Spleen (tissue), 7 donors: Measurements from ENCODE around the gene MLC1.

ENCODE experiments used
- POLR2A ChIP-seq, 3 donors: fragments of 450-650 bp; IDR thresholded peaks; one replicate each; pipeline ENCODE4 v1.5.1; 2017; ENCODE audit warnings: antibody characterized with exemption in 3 of 3, mild to moderate bottlenecking in 1 of 3
- TF ChIP-seq, protein P1 (sequence below), 11 experiments: fragments of 200-600 bp in 7 of 11; fragments of 450-650 bp in 4 of 11; sonication (generic) in 4 of 11; IDR thresholded peaks in 8 of 11; conservative IDR thresholded peaks in 3 of 11; 1 replicate in 7 of 11; 2 replicates in 4 of 11; pipeline versions ENCODE4 v1.4.0 to v1.8.0; 2016 to 2021; ENCODE audit warnings: antibody characterized with exemption in 11 of 11, inconsistent platforms in 4 of 11, mild to moderate bottlenecking in 1 of 11
- donor health status: DM: no; HTN: no; CAD: no; lungs with moderate emphysema.
- donor health status: DM: no; HTN: no; CAD: no.
- donor health status: DM: no; HTN: no; CAD: no.

DNA sequence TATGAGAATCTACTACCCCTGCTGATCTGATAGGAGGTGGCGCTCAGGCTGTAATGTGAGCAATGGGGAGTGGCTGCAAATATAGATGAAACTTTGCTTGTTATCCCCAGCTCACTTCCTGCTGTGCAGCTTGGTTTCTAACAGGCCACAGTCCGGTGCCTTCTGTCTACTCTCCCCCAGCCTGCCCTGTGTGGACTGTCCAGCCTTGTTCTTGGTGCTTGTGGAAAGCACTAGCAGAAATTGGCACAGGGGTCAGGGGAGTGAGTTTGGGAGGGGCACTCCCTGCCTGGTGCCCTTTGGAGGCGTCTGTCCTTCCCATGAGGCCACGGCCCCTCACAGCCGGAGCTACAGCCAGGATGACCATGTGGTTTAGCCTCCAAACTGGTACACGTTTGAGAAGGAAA, 18.9 kb upstream of the MLC1 start:
- no peak for TF ChIP-seq POLR2A (IDR thresholded peaks at IDR 0.05)
- TF ChIP-seq, protein P1, sequence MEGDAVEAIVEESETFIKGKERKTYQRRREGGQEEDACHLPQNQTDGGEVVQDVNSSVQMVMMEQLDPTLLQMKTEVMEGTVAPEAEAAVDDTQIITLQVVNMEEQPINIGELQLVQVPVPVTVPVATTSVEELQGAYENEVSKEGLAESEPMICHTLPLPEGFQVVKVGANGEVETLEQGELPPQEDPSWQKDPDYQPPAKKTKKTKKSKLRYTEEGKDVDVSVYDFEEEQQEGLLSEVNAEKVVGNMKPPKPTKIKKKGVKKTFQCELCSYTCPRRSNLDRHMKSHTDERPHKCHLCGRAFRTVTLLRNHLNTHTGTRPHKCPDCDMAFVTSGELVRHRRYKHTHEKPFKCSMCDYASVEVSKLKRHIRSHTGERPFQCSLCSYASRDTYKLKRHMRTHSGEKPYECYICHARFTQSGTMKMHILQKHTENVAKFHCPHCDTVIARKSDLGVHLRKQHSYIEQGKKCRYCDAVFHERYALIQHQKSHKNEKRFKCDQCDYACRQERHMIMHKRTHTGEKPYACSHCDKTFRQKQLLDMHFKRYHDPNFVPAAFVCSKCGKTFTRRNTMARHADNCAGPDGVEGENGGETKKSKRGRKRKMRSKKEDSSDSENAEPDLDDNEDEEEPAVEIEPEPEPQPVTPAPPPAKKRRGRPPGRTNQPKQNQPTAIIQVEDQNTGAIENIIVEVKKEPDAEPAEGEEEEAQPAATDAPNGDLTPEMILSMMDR (IDR thresholded peaks at IDR 0.05 in 8 of 11, conservative IDR thresholded peaks at IDR 0.05 in 3 of 11): no peak
